Vagina (tissue), 2 donors: ENCODE results near the gene PSMD4.

Experiments
- POLR2A ChIP-seq, 2 donors: fragments of 450-650 bp; IDR thresholded peaks; one replicate each; pipeline ENCODE4 v1.6.1; 2017; ENCODE audit warnings: antibody characterized with exemption in 2 of 2, mild to moderate bottlenecking in 2 of 2, moderate library complexity in 2 of 2
- POLR2AphosphoS5 ChIP-seq, 2 donors: sonication (generic); formaldehyde crosslinking; IDR thresholded peaks; one replicate each; pipeline ENCODE4 v1.9.0; 2017; ENCODE audit warnings: antibody characterized with exemption in 2 of 2, mild to moderate bottlenecking in 2 of 2, low read depth in 1 of 2; ENCODE audit not compliant: insufficient read depth in 1 of 2

DNA sequence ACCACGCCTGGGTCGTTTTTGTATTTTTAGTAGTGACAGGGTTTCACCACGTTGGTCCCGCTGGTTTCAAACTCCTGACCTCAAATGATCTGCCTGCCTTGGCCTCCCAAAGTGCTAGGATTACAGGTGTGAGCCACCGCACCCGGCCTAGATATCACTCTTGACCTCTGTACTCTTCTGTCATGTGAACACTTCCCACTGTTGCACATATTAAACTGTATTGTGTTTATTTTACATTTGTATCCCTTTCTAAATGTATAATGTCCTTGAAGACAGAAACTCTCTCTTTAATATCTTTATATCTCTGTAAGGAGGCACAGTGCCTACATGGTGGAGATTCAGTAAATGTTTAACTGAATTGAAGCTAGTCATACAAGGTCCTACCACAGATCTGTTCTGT, 19.3 kb upstream of the PSMD4 start:
- TF ChIP-seq POLR2A (IDR thresholded peaks at IDR 0.05) (no peak), POLR2AphosphoS5 (IDR thresholded peaks at IDR 0.05; ENCODE audit: insufficient read depth in 1 of 2, low read depth in 1 of 2) (no peak)
